Middle frontal gyrus (tissue), 1 donor: Measurements from ENCODE around the gene HPN.
"Not testable (repeated sequence)": the region's sequence is repeated elsewhere in the genome, so short reads cannot be mapped to it uniquely, and the experiment has no call there.

ENCODE experiments used
- DNase-seq: peaks from one replicate; pipeline ENCODE4 v3.0.0-alpha.2; 2015; ENCODE audit warnings: low spot score; ENCODE audit errors: extremely low spot score

Gene HPN

GRCh38 chr19:35101949-35102348 is 60.4 kb downstream of the HPN start:
- DNase-seq, result not testable (repeated sequence)

- DNase-seq, result not testable (repeated sequence)
Observed at GRCh38 chr19:35103614-35104013, 62.1 kb downstream of the HPN start.

GRCh38 chr19:35104361-35104760 is 62.8 kb downstream of the HPN start:
- DNase-seq, result no peak

- DNase-seq, result no peak
Observed at GRCh38 chr19:35105047-35105410, 63.5 kb downstream of the HPN start.

GRCh38 chr19:35105411-35106290 is 64.1 kb downstream of the HPN start:
- no peak for DNase-seq

- DNase-seq, result peak; percentile 50
Observed at GRCh38 chr19:35106291-35106583, 64.7 kb downstream of the HPN start.

- no peak for DNase-seq
Observed at GRCh38 chr19:35106898-35107541, 65.5 kb downstream of the HPN start.

GRCh38 chr19:35107545-35107944 is 66.0 kb downstream of the HPN start:
- peak; percentile 71 for DNase-seq

- no peak for DNase-seq
Observed at GRCh38 chr19:35108730-35109129, 67.2 kb downstream of the HPN start.

GRCh38 chr19:35109395-35110112 is 68.0 kb downstream of the HPN start:
- no peak for DNase-seq

- no peak for DNase-seq
Observed at GRCh38 chr19:35110974-35111373, 69.5 kb downstream of the HPN start.

- no peak for DNase-seq
Observed at GRCh38 chr19:35112995-35113688, 71.6 kb downstream of the HPN start.

GRCh38 chr19:35114353-35115176 is 73.0 kb downstream of the HPN start:
- DNase-seq, result no peak

GRCh38 chr19:35115177-35115951 is 73.8 kb downstream of the HPN start, which contains the start of gene FXYD3:
Gene FXYD3, plus strand, starts transcription at chr19:35115823. Its CDS starts 3,554 bp downstream, at chr19:35119377.
- peak; percentile 48 for DNase-seq
